OCI-LY1 (cell line): ENCODE measurements around the gene LRRC57.
"Not testable (repeated sequence)": the region's sequence is repeated elsewhere in the genome, so short reads cannot be mapped to it uniquely, and the experiment has no call there.

Experiments used
- H2AFZ ChIP-seq: fragments of 200-600 bp; sonication (generic), shearing (Covaris generic); 2 replicates; pipeline ENCODE4 v1.6.0; 2014; ENCODE audit warnings: antibody characterized with exemption, mild to moderate bottlenecking, low read length
- H3F3A ChIP-seq: fragments of 200-600 bp; sonication (generic), shearing (Covaris generic); 2 replicates; pipeline ENCODE4 v1.6.0; 2014; ENCODE audit warnings: mild to moderate bottlenecking, antibody characterized with exemption, low read length, moderate library complexity; ENCODE audit not compliant: insufficient read depth
- H3K27ac ChIP-seq: fragments of 200-600 bp; sonication (generic); 2 replicates; pipeline ENCODE4 v1.5.1; 2014; ENCODE audit warnings: low read length, mixed run types, mild to moderate bottlenecking, low read depth; ENCODE audit not compliant: poor library complexity, severe bottlenecking
- H3K27me3 ChIP-seq: fragments of 200-600 bp; sonication (generic); 2 replicates; pipeline ENCODE4 v1.6.0; 2014; ENCODE audit warnings: antibody characterized with exemption, mild to moderate bottlenecking, low read length, moderate library complexity; ENCODE audit not compliant: insufficient read depth
- H3K36me3 ChIP-seq: fragments of 200-600 bp; sonication (generic); 2 replicates; pipeline ENCODE4 v1.6.1; 2014; ENCODE audit warnings: mild to moderate bottlenecking, antibody characterized with exemption, low read length, moderate library complexity, mixed read lengths; ENCODE audit not compliant: insufficient read depth
- H3K4me1 ChIP-seq: fragments of 200-600 bp; sonication (generic); 2 replicates; pipeline ENCODE4 v1.5.1; 2014; ENCODE audit warnings: mild to moderate bottlenecking, low read length, moderate library complexity; ENCODE audit not compliant: insufficient read depth, severe bottlenecking
- H3K4me2 ChIP-seq: fragments of 200-600 bp; sonication (generic), shearing (Covaris generic); 2 replicates; pipeline ENCODE4 v1.6.1; 2014; ENCODE audit warnings: low read length
- H3K4me3 ChIP-seq: fragments of 200-600 bp; sonication (generic); 2 replicates; pipeline ENCODE4 v1.5.1; 2014; ENCODE audit warnings: low read length, low read depth, mild to moderate bottlenecking, mixed read lengths; ENCODE audit not compliant: poor library complexity, severe bottlenecking
- H3K79me2 ChIP-seq: fragments of 200-600 bp; shearing (Covaris generic); 2 replicates; pipeline ENCODE4 v1.6.1; 2016; ENCODE audit warnings: mixed run types, low read length, mixed read lengths; ENCODE audit not compliant: insufficient read depth
- H3K9ac ChIP-seq: fragments of 200-600 bp; sonication (generic), shearing (Covaris generic); 2 replicates; pipeline ENCODE4 v1.6.1; 2014; ENCODE audit warnings: mild to moderate bottlenecking, low read length, mixed read lengths
- H3K9me2 ChIP-seq: fragments of 200-600 bp; sonication (generic), shearing (Covaris generic); 2 replicates; pipeline ENCODE4 v1.6.1; 2014; ENCODE audit warnings: low read depth, mild to moderate bottlenecking, low read length, mixed read lengths
- H3K9me3 ChIP-seq: fragments of 200-600 bp; shearing (Covaris generic); 2 replicates; pipeline ENCODE4 v1.6.1; 2014; ENCODE audit warnings: low read length, mixed read lengths
- H4K20me1 ChIP-seq: fragments of 200-600 bp; sonication (generic), shearing (Covaris generic); 2 replicates; pipeline ENCODE4 v1.6.0; 2016; ENCODE audit warnings: mild to moderate bottlenecking, low read length; ENCODE audit not compliant: insufficient read depth
- EZH2 ChIP-seq: fragments of 200-600 bp; sonication (generic), shearing (Covaris generic); IDR thresholded peaks from 2 replicates; pipeline ENCODE4 v1.8.0; 2017; ENCODE audit warnings: borderline replicate concordance, mixed run types, mild to moderate bottlenecking, antibody characterized with exemption, low read length, moderate library complexity, mixed read lengths
- TF ChIP-seq, protein P1 (sequence below): fragments of 200-600 bp; sonication (generic), shearing (Covaris generic); IDR thresholded peaks from 2 replicates; pipeline ENCODE4 v1.5.1; 2017; ENCODE audit warnings: mild to moderate bottlenecking, antibody characterized with exemption, low read length, moderate library complexity, mixed read lengths

LRRC57 gene

DNA sequence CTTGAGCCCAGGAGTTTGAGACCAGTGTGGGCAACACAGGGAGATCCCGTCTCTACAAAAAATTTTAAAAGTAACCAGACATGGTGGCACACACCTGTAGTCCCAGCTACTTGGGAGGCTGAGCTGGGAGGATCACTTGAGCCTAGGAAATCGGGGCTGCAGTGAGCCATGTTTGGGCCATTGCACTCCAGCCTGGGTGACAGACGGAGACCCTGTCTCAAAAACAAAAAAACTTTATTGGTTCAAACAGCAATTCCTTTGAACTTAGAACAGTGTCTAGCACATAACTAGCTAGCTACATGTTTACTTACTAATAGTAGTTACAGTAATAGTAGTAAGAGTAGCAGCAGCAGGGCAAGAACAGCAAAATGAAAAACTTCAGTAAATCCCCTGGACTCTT is 10.1 kb upstream of the LRRC57 start:
- Histone ChIP-seq H3K27ac (no peak overlapping the region), H3K79me2 (peaks cover 37% of the 10 kb centered on the region), H3K36me3 (peaks cover 87% of the 10 kb centered on the region), H3K4me3 (no peak overlapping the region), H3K4me2 (no peak overlapping the region), H3K27me3 (no peaks in the 10 kb centered on the region), H2AFZ (no peak overlapping the region), H4K20me1 (0 out of 2 replicates have a peak, but pooled peaks cover 2% of the 10 kb centered on the region), H3K9ac (no peak overlapping the region), H3K4me1 (no peaks in the 10 kb centered on the region), H3K9me3 (no peaks in the 10 kb centered on the region), H3K9me2 (no peaks in the 10 kb centered on the region), H3F3A (no peaks in the 10 kb centered on the region)
- no peak for TF ChIP-seq EZH2
- TF ChIP-seq, protein P1, sequence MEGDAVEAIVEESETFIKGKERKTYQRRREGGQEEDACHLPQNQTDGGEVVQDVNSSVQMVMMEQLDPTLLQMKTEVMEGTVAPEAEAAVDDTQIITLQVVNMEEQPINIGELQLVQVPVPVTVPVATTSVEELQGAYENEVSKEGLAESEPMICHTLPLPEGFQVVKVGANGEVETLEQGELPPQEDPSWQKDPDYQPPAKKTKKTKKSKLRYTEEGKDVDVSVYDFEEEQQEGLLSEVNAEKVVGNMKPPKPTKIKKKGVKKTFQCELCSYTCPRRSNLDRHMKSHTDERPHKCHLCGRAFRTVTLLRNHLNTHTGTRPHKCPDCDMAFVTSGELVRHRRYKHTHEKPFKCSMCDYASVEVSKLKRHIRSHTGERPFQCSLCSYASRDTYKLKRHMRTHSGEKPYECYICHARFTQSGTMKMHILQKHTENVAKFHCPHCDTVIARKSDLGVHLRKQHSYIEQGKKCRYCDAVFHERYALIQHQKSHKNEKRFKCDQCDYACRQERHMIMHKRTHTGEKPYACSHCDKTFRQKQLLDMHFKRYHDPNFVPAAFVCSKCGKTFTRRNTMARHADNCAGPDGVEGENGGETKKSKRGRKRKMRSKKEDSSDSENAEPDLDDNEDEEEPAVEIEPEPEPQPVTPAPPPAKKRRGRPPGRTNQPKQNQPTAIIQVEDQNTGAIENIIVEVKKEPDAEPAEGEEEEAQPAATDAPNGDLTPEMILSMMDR = no peak

DNA sequence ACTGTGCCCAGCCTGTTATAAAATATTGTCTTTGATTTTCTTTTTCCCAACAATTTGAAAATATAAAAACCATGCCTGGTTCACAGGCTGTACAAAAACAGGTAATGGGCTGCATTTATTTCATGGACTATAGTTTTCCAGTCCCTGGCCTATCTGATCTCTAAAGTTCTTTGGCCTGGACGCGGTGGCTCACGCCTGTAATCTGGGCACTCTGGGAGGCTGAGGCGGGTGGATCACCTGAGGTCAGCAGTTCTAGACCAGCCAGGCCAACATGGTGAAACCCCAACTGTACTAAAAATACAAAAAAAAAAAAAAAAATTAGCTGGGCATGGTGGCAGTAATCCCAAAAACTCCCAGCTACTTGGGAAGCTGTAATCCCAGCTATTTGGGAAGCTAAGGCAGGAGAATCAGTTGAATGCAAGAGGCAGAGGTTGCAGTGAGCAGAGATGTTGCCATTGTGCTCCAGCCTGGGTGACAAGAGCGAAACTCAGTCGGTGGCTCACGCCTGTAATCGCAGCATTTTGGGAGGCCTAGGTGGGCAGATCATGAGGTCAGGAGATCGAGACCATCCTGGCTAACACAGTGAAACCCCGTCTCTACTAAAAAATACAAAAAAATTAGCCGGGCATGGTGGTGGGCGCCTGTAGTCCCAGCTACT is 8.1 kb upstream of the LRRC57 start:
- Histone ChIP-seq H3K36me3 (peaks cover 79% of the 10 kb centered on the region), H3K79me2 (peaks cover 57% of the 10 kb centered on the region)
- H3K4me1 ChIP-seq, H3K27ac ChIP-seq, H2AFZ ChIP-seq, H3K4me2 ChIP-seq, H3K27me3 ChIP-seq, H3K9ac ChIP-seq, H3F3A ChIP-seq, H3K9me3 ChIP-seq, H4K20me1 ChIP-seq, H3K9me2 ChIP-seq, H3K4me3 ChIP-seq: not testable (repeated sequence)

DNA sequence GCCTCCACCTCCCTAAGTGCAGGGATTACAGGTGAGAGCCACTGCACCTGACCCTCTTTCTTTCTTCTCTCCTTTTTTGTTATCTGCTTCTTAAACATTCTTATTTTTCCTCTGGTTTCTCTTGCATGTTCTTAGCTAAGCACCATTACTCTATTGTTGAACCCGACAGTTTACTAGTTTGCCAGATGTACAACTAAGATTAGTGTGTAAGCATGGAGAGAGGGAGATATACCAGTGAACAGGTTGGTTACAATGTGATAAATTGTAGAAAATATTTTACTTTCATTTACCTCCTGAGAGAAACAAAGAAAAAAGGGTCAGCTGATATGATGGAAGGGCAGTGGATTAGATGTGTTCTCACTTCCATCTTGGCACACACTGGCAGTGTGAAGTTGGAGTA is 5.0 kb upstream of the LRRC57 start:
- H3K9me3 ChIP-seq = no peaks in the 10 kb centered on the region
- peaks cover 80% of the 10 kb centered on the region for H3K79me2 ChIP-seq
- 0 out of 2 replicates have a peak, but pooled peaks cover 2% of the 10 kb centered on the region for H4K20me1 ChIP-seq

More for the DNA sequence above, 5.0 kb upstream of the LRRC57 start:
- no peak overlapping the region for H3K9ac ChIP-seq
- H3K27me3 ChIP-seq = no peaks in the 10 kb centered on the region
- H3K4me1 ChIP-seq = peaks cover 27% of the 10 kb centered on the region
- no peak overlapping the region for H3K4me2 ChIP-seq
- no peaks in the 10 kb centered on the region for H3K9me2 ChIP-seq
- H3K27ac ChIP-seq = no peak overlapping the region
- H3K4me3 ChIP-seq = no peak overlapping the region
- peaks cover 54% of the 10 kb centered on the region for H3K36me3 ChIP-seq
- no peaks in the 10 kb centered on the region for H3F3A ChIP-seq
- H2AFZ ChIP-seq = no peak overlapping the region
- TF ChIP-seq, protein P1 = no peak
- no peak for TF ChIP-seq EZH2
